GM18498 (cell line): ENCODE data around the gene ARHGAP27.

Experiments used
- ATAC-seq: cut with Tn5 transposase; IDR thresholded peaks from one replicate; pipeline ENCODE4 v1.9.1; 2021; ENCODE audit warnings: mild to moderate bottlenecking, moderate library complexity; ENCODE audit not compliant: unreplicated experiment

ARHGAP27 gene

GRCh38 chr17:45430738-45431530 lies 1.7 kb downstream of the ARHGAP27 start:
- peak; percentile 6 for ATAC-seq

GRCh38 chr17:45430006-45430737 lies 2.5 kb downstream of the ARHGAP27 start:
- ATAC-seq, result no peak

GRCh38 chr17:45429339-45430005 lies 3.2 kb downstream of the ARHGAP27 start:
- ATAC-seq, result no peak

GRCh38 chr17:45428931-45429338 lies 3.7 kb downstream of the ARHGAP27 start:
- no peak for ATAC-seq

- peak; percentile 49 for ATAC-seq
Observed at GRCh38 chr17:45428050-45428617, 4.5 kb downstream of the ARHGAP27 start.

GRCh38 chr17:45427181-45427835 lies 5.4 kb downstream of the ARHGAP27 start:
- no peak for ATAC-seq

GRCh38 chr17:45426561-45426960 lies 6.1 kb downstream of the ARHGAP27 start:
- no peak for ATAC-seq

- ATAC-seq, result no peak
Observed at GRCh38 chr17:45425984-45426413, 6.7 kb downstream of the ARHGAP27 start.

GRCh38 chr17:45425125-45425983 lies 7.3 kb downstream of the ARHGAP27 start:
- no peak for ATAC-seq

- ATAC-seq, result no peak
Observed at GRCh38 chr17:45424769-45425124, 7.9 kb downstream of the ARHGAP27 start.

GRCh38 chr17:45423975-45424335 lies 8.7 kb downstream of the ARHGAP27 start:
- no peak for ATAC-seq

GRCh38 chr17:45423304-45423974 lies 9.2 kb downstream of the ARHGAP27 start:
- no peak for ATAC-seq

GRCh38 chr17:45414990-45415881 lies 17.4 kb downstream of the ARHGAP27 start:
- no peak for ATAC-seq

- no peak for ATAC-seq
Observed at GRCh38 chr17:45413498-45413923, 19.2 kb downstream of the ARHGAP27 start.

GRCh38 chr17:45411348-45412105 lies 21.1 kb downstream of the ARHGAP27 start:
- ATAC-seq, result no peak

- peak; percentile 58 for ATAC-seq
Observed at GRCh38 chr17:45410144-45411091, 22.3 kb downstream of the ARHGAP27 start.
